ENCODE data around the gene GOLGA2.

- TF ChIP-seq CTCF (IDR thresholded peaks at IDR 0.05; ENCODE audit: insufficient read depth, low read depth, low read length): no peak
- no peak for TF ChIP-seq EZH2 (IDR thresholded peaks at IDR 0.05; ENCODE audit: insufficient read depth, low read length)
Measured at GRCh38 chr9:128321343-128321742, 45.5 kb upstream of the GOLGA2 start.
